Measurements from ENCODE around the gene PCNX1.
A peak's percentile ranks its signal among the peaks of the same experiment; 100 is the strongest.
"Not testable (repeated sequence)": the region's sequence is repeated elsewhere in the genome, so short reads cannot be mapped to it uniquely, and the experiment has no call there.

Gene PCNX1

DNA sequence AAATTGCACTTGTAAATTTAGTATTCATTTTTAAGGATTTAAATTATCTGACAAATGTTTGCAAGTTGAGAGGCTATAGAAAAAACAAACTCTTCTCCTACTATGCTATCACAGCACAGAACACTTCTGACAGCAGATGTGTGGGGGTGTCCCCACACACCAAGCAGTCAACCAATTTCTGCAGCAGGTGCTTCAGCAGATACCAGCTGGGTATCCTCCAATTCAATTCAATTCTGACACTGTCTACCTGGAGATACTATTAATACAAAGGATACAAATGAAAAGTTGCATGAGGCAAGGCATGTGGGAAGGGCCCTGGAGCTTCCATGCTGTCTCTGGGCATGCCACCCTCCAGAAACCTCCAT, 35.1 kb downstream of the PCNX1 start:
- TF ChIP-seq, protein P1, sequence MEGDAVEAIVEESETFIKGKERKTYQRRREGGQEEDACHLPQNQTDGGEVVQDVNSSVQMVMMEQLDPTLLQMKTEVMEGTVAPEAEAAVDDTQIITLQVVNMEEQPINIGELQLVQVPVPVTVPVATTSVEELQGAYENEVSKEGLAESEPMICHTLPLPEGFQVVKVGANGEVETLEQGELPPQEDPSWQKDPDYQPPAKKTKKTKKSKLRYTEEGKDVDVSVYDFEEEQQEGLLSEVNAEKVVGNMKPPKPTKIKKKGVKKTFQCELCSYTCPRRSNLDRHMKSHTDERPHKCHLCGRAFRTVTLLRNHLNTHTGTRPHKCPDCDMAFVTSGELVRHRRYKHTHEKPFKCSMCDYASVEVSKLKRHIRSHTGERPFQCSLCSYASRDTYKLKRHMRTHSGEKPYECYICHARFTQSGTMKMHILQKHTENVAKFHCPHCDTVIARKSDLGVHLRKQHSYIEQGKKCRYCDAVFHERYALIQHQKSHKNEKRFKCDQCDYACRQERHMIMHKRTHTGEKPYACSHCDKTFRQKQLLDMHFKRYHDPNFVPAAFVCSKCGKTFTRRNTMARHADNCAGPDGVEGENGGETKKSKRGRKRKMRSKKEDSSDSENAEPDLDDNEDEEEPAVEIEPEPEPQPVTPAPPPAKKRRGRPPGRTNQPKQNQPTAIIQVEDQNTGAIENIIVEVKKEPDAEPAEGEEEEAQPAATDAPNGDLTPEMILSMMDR (IDR thresholded peaks at IDR 0.05; ENCODE audit: extremely low read depth, insufficient read depth, missing control alignments), result no peak
- DNase-seq (ENCODE audit: low spot score), result no peak
- in situ Hi-C loops (cut with MboI; ENCODE audit: low pct_unique_long_range_greater_than_20kb, low sequenced_read_pairs, unreplicated experiment), result no loop called here

DNA sequence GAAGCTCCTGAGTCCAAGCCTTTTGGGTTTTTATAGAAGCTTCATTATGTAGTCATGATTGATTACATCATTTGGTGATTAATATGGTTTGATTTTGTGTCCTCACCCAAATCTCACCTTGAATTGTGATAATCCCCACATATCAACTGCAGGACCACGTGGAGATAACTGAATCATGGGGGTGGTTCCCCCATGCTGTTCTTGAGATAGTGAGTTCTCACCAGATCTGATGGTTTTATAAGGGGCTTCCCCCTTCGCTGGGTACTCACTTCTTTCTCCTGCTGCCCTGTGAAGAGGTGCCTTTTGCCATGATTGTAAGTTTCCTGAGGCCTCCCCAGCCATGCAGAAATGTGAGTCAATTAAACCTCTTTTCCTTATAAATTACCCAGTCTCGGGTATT, 35.5 kb downstream of the PCNX1 start:
- DNase-seq (ENCODE audit: low spot score); in situ Hi-C loops (cut with MboI; ENCODE audit: low pct_unique_long_range_greater_than_20kb, low sequenced_read_pairs, unreplicated experiment): not testable (repeated sequence)

DNA sequence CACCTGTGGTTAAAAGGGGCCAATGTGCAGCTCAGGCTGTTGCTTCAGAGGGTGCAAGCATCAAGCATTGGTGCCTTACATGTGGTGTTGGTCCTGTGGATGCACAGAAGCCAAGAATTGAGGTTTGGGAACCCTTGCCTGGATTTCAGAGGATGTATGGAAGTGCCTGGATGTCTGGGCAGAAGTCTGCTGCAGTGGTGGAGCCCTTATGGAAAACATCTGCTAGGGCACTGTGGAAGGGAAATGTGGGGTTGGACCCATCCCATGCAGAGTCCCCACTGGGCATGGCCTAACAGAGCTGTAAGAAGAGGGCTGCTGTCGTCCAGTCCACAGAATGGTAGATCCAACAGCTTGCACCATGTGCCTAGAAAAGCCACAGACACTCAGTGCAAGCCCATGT, 36.6 kb downstream of the PCNX1 start:
- in situ Hi-C loops (cut with MboI; ENCODE audit: low pct_unique_long_range_greater_than_20kb, low sequenced_read_pairs, unreplicated experiment), result no loop called here
- TF ChIP-seq, protein P1 (IDR thresholded peaks at IDR 0.05; ENCODE audit: extremely low read depth, insufficient read depth, missing control alignments), result no peak
- no peak for DNase-seq (ENCODE audit: low spot score)

DNA sequence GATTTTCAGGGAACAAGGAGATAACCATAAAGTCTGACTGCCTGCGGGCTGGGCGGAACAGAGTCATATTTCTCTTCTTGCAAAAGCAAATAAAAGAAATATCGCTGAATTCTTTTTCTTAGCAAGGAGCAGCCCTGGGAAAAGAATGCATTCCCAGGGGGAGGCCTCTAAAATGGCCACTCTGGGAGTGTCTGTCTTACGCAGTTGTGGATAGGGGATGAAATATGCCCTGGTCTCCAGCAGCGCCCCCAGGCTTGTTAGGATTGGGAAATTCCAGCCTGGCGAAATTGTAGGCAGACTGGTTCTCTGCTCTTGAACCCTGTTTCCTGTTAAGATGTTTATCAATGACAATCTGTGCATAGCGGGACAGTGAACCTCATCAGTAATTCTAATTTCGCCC, 40.5 kb downstream of the PCNX1 start:
- TF ChIP-seq, protein P1 (IDR thresholded peaks at IDR 0.05; ENCODE audit: extremely low read depth, insufficient read depth, missing control alignments), result no peak
- DNase-seq (ENCODE audit: low spot score), result no peak
- in situ Hi-C loops (cut with MboI; ENCODE audit: low pct_unique_long_range_greater_than_20kb, low sequenced_read_pairs, unreplicated experiment), result no loop called here

DNA sequence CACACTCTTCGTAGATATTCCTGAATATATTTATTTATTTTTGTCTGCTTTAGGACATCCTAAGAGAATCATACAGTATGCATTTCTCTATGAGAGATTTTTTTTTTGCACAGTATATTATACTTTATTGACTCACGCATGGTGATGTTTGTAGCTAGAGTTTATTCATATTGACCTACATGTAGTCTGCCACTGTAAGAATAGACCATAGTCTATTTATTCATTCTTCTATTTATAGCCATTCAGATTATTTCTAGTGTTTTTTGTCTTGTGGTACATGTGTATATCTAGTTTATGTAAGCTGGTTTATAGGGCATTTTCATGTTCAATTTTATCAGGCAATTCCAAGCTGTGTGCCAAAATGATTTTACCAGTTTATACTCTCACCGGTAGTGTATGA, 45.2 kb downstream of the PCNX1 start:
- DNase-seq (ENCODE audit: low spot score), result no peak
- in situ Hi-C loops (cut with MboI; ENCODE audit: low pct_unique_long_range_greater_than_20kb, low sequenced_read_pairs, unreplicated experiment), result loop anchor here (25.0 kb wide), 1 partner anchor 340 kb away; the partner anchor contains the start of gene MED6
- TF ChIP-seq, protein P1 (IDR thresholded peaks at IDR 0.05; ENCODE audit: extremely low read depth, insufficient read depth, missing control alignments), result no peak

DNA sequence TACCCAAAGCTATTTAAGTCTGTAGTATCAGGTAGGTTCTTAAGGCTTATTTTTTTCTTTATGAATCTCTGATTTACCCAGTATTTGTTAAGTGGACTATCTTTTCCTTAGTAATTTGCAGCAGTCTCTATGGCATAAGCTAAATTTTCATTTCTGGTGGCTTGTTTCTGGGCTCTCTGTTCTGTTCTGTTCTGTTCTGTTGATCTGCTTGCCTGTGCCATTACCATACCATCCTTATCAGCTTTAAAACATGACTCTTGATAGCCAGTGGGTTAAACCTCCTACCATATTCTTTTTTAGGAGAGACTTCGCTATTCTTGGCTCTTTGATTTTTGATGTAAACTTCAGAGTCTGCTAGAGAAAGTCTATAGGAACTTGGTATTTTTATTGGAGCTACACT, 46.8 kb downstream of the PCNX1 start:
- TF ChIP-seq, protein P1 (IDR thresholded peaks at IDR 0.05; ENCODE audit: extremely low read depth, insufficient read depth, missing control alignments), result no peak
- DNase-seq (ENCODE audit: low spot score), result no peak
- in situ Hi-C loops (cut with MboI; ENCODE audit: low pct_unique_long_range_greater_than_20kb, low sequenced_read_pairs, unreplicated experiment), result loop anchor here (25.0 kb wide), 1 partner anchor 342 kb away; the partner anchor contains the start of gene MED6

DNA sequence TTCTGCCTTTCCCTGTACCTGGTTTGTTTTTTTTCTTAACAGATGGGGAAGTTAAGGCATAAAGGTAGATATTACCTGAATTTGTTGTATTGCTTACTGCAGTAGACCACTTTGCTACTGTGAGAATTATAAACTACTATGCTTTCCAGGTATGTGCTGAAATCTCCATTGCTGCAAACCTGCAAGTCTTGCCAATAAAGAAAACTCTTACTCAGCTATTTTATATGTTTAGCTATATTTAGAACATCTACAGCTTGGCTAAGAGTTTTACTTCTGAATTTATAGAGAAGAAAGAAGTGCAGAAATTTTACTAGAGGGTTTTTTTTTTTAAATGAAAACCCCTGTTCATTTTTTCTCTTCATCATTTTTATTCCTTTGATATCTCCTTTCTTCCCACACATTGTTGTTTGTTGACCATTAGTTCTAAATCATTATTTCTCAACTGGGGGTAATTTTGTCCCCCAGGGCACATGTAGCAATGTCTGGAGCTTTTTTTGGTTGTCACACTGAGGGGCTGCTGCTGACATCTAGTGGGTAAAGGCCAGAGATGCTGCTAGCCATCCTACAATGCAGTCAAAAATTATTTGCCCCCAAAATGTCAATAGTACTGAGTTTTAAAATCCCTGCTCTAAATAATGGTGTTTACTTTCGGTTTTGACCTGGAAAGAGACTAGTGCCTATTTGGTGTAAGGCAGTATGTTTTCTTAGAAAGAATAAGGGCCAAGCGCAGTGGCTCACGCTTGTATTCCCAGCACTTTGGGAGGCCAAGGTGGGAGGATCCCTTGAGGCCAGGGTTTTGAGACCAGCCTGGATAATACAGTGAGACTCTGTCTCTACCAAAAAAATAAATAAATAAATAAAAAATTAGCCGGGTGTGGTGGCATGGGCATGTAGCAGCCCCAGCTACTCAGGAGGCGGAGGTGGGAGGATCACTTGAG, 48.6 kb downstream of the PCNX1 start:
- in situ Hi-C loops (cut with MboI; ENCODE audit: low pct_unique_long_range_greater_than_20kb, low sequenced_read_pairs, unreplicated experiment), result loop anchor here (25.0 kb wide), 1 partner anchor 344 kb away; the partner anchor contains the start of gene MED6
- peak; percentile 12 for DNase-seq (ENCODE audit: low spot score)
- TF ChIP-seq, protein P1 (IDR thresholded peaks at IDR 0.05; ENCODE audit: extremely low read depth, insufficient read depth, missing control alignments), result peak; percentile 82

All from GM13977 (cell line).